Endothelial cell of umbilical vein (primary cell): ENCODE measurements around the gene UFSP2. TPM values are rescaled to one million over a fixed set of nuclear protein-coding genes. Genes with fewer than 3 reads are reported as not detected.

Experiments
- BruUV-seq: library from RNA; stranded (reverse); fragments of 400-500 nt; replicated peaks from 2 replicates; lab custom pipeline; 2021; lab: Mats Ljungman, UMichigan
- CTCF ChIA-PET: fragments of 300-600, 350-600 bp; sonication (Branson Sonifier 250); formaldehyde crosslinking; loops from one replicate; lab custom pipeline; 2021; ENCODE audit warnings: antibody characterized with exemption, inconsistent platforms; lab: Charles Lee
- POLR2A ChIA-PET: fragments of 300-600, 350-600 bp; sonication (Branson Sonifier 250); formaldehyde crosslinking; loops from one replicate; lab custom pipeline; 2021; ENCODE audit warnings: antibody characterized with exemption, inconsistent platforms; lab: Charles Lee
- DNase-seq: peaks from one replicate; pipeline ENCODE4 v3.0.0-alpha.2; 2011; ENCODE audit warnings: low read depth, low spot score
- FAIRE-seq: peaks from 2 replicates; lab custom pipeline; 2011; peaks lifted over from hg19 to GRCh38; lab: Jason Lieb, UNC
- H2AFZ ChIP-seq: 2 replicates; pipeline ENCODE4 v1.6.0; 2012; ENCODE audit warnings: low read depth, low read length, control low read depth, inconsistent platforms
- H3K27ac ChIP-seq: 2 replicates; pipeline ENCODE4 v1.5.1; 2011; ENCODE audit warnings: low read depth, mild to moderate bottlenecking, control low read depth, low read length, moderate library complexity; ENCODE audit not compliant: insufficient read depth
- H3K27me3 ChIP-seq, 2 experiments: 2 replicates each; pipeline versions ENCODE4 v1.6.0 to v1.6.1; 2011; ENCODE audit warnings: low read length in 2 of 2, mixed read lengths in 1 of 2; ENCODE audit not compliant: control insufficient read depth in 2 of 2, insufficient read depth in 2 of 2
- H3K36me3 ChIP-seq, 2 experiments: 2 replicates in 1 of 2; 3 replicates in 1 of 2; pipeline ENCODE4 v1.5.1; 2011; ENCODE audit warnings: low read length in 2 of 2, mild to moderate bottlenecking in 1 of 2, moderate library complexity in 1 of 2; ENCODE audit not compliant: control insufficient read depth in 2 of 2, insufficient read depth in 2 of 2; ENCODE audit errors: extremely low read depth in 1 of 2
- H3K4me1 ChIP-seq: 3 replicates; pipeline ENCODE4 v1.5.1; 2011; ENCODE audit warnings: mild to moderate bottlenecking, low read length; ENCODE audit not compliant: control insufficient read depth, insufficient read depth; ENCODE audit errors: extremely low read depth
- H3K4me2 ChIP-seq: 2 replicates; pipeline ENCODE4 v1.6.1; 2011; ENCODE audit warnings: low read length, control low read depth, mixed read lengths; ENCODE audit not compliant: insufficient read depth
- H3K4me3 ChIP-seq, 3 experiments: fragments of 200-600 bp in 1 of 3; sonication (generic), shearing (Covaris generic) in 1 of 3; replicated peaks in 1 of 3; 2 replicates each; pipeline ENCODE4 v1.5.1; 2011 to 2016; ENCODE audit warnings: control low read depth in 3 of 3, low read length in 3 of 3, mild to moderate bottlenecking in 2 of 3, inconsistent platforms in 1 of 3, low read depth in 1 of 3, moderate library complexity in 1 of 3; ENCODE audit not compliant: insufficient read depth in 1 of 3
- H3K79me2 ChIP-seq: 2 replicates; pipeline ENCODE4 v1.6.0; 2012; ENCODE audit warnings: low read length, inconsistent platforms; ENCODE audit not compliant: control insufficient read depth, insufficient read depth
- H3K9ac ChIP-seq: replicated peaks from 2 replicates; pipeline ENCODE3; 2011; ENCODE audit warnings: low read length, control low read depth; ENCODE audit not compliant: insufficient read depth; ENCODE audit errors: extremely low read depth
- H3K9me1 ChIP-seq: replicated peaks from 3 replicates; pipeline ENCODE4 v1.6.0; 2011; ENCODE audit warnings: mild to moderate bottlenecking, low read length; ENCODE audit not compliant: control insufficient read depth, insufficient read depth; ENCODE audit errors: extremely low read depth
- H3K9me3 ChIP-seq: replicated peaks from 2 replicates; pipeline ENCODE4 v1.5.1; 2012; ENCODE audit warnings: low read length, inconsistent platforms; ENCODE audit not compliant: control insufficient read depth, insufficient read depth
- H4K20me1 ChIP-seq: replicated peaks from 2 replicates; pipeline ENCODE3; 2011; ENCODE audit warnings: mild to moderate bottlenecking, low read length; ENCODE audit not compliant: control insufficient read depth, insufficient read depth; ENCODE audit errors: extremely low read depth
- EZH2 ChIP-seq: IDR thresholded peaks from 2 replicates; pipeline ENCODE4 v1.6.1; 2012; ENCODE audit warnings: borderline replicate concordance, low read depth, mild to moderate bottlenecking, moderate library complexity, low read length, inconsistent platforms; ENCODE audit not compliant: severe bottlenecking
- FOS ChIP-seq: IDR thresholded peaks from 2 replicates; pipeline ENCODE4 v1.6.1; 2011; ENCODE audit warnings: mild to moderate bottlenecking, low read length, moderate library complexity, borderline replicate concordance; ENCODE audit not compliant: insufficient read depth
- GATA2 ChIP-seq: IDR thresholded peaks from 2 replicates; pipeline ENCODE4 v1.7.0; 2011; ENCODE audit warnings: low read depth, mild to moderate bottlenecking, moderate library complexity, mixed read lengths, low read length; ENCODE audit not compliant: insufficient read length, insufficient read depth
- JUN ChIP-seq: IDR thresholded peaks from 2 replicates; pipeline ENCODE4 v1.6.1; 2011; ENCODE audit warnings: borderline replicate concordance, low read depth; ENCODE audit not compliant: insufficient read length, insufficient read depth
- MYC ChIP-seq: IDR thresholded peaks from one replicate; pipeline ENCODE4 v1.6.1; 2011; ENCODE audit warnings: mild to moderate bottlenecking, low read depth, low read length
- POLR2A ChIP-seq: IDR thresholded peaks from 2 replicates; pipeline ENCODE4 v1.6.1; 2012; ENCODE audit warnings: low read depth, mild to moderate bottlenecking, control low read depth, low read length
- POLR2AphosphoS5 ChIP-seq: IDR thresholded peaks from 2 replicates; pipeline ENCODE4 v1.6.1; 2012; ENCODE audit warnings: low read depth, mild to moderate bottlenecking, control low read depth, low read length, moderate library complexity; ENCODE audit not compliant: insufficient read depth
- dilution Hi-C: fragments of 300-500 bp; cut with MboI; formaldehyde crosslinking; loops from one replicate; pipeline ENCODE4 v1.15.0; 2019; ENCODE audit warnings: low sequenced_read_pairs; ENCODE audit not compliant: extremely low pct_ligation_motif_present
- intact Hi-C: fragments of 100-400 bp; cut with micrococcal nuclease; formaldehyde crosslinking; loops from one replicate; pipeline ENCODE4 v1.10.0; 2022
- polyA plus RNA-seq, 4 experiments: library from polyadenylated mRNA; depleted of rRNA in 3 of 4; stranded (reverse) in 3 of 4; unstranded in 1 of 4; fragments of >200 nt; gene quantifications; 2 replicates each; pipeline versions ENCODE4 v1.2.1 to v1.2.3, GENCODE V29; 2011 to 2012; ENCODE audit warnings: missing spikeins in 1 of 4
- total RNA-seq: library from RNA; stranded (reverse); gene quantifications from 2 replicates; pipeline ENCODE4 v1.2.3, GENCODE V29; 2021
- TF ChIP-seq, protein P1 (sequence below), 2 donors: IDR thresholded peaks; 1 replicate in 1 of 2; 2 replicates in 1 of 2; pipeline ENCODE4 v1.5.1; 2011; ENCODE audit warnings: low read length in 2 of 2, mild to moderate bottlenecking in 2 of 2, moderate library complexity in 2 of 2, control low read depth in 1 of 2, inconsistent platforms in 1 of 2, low read depth in 1 of 2; ENCODE audit not compliant: insufficient read depth in 1 of 2; ENCODE audit errors: extremely low read depth in 1 of 2
- TF ChIP-seq, protein P2 (sequence below): IDR thresholded peaks from 2 replicates; pipeline ENCODE4 v1.6.1; 2011; ENCODE audit not compliant: insufficient read depth, insufficient read length

UFSP2 gene
- total and polyA plus RNA-seq, 2 donors (not counting 3 experiments of a cell fraction or from before 2014, with no cell fraction given), result 25.2 to 26.7 TPM

DNA sequence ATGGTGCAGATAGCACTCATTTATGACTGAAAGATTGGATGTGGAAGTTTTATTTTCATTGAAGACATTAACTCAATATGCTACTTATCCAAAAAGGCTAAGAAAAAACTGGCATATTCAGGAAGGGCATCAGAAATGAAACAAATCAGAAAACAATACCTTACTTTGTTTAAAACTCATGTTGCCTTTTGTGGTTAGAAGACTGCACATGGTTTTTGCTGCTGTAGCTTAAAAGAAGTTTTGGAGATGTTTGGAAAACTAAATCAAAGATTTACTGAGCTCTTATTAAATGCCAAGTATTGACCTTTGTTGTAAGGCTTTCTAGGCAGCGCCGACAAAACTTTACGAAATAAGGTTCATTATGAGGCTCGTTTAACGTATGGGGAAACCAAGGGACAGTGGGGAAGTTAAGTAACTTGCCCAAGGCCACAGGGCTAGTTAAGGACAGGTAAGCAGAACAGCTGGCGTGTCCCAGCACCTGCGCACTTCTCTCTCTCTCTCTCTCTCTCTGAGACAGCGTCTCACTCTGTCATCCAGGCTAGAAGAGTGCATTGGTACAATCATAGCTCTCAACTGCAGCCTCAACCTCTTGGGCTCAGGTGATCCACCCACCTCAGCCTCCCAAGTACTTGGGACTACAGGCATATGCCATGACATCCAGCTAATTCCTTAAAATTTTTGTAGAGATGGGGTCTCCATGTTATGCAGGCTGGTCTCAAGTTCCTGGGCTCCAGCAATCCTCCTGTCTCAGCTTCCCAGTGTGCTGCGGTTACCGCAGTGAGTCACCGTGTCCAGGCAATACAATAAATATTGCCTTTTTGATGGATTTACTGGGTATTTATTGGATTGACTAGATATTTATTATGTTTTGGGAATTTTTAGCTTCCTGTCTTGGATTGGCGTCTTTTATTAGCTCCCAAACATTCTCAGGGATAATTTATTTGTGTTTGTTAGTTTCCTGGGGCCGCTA is 46.2 kb downstream of the UFSP2 start:
- DNase-seq, result no peak
- H4K20me1 ChIP-seq, result no peaks in the 10 kb centered on the region
- H3K36me3 ChIP-seq, result peaks cover 0 to 3% of the 10 kb centered on the region in 2 experiments
- TF ChIP-seq FOS (no peak), GATA2 (no peak), POLR2AphosphoS5 (no peak), POLR2A (no peak), MYC (no peak), EZH2 (no peak), JUN (no peak)
- TF ChIP-seq, protein P1, sequence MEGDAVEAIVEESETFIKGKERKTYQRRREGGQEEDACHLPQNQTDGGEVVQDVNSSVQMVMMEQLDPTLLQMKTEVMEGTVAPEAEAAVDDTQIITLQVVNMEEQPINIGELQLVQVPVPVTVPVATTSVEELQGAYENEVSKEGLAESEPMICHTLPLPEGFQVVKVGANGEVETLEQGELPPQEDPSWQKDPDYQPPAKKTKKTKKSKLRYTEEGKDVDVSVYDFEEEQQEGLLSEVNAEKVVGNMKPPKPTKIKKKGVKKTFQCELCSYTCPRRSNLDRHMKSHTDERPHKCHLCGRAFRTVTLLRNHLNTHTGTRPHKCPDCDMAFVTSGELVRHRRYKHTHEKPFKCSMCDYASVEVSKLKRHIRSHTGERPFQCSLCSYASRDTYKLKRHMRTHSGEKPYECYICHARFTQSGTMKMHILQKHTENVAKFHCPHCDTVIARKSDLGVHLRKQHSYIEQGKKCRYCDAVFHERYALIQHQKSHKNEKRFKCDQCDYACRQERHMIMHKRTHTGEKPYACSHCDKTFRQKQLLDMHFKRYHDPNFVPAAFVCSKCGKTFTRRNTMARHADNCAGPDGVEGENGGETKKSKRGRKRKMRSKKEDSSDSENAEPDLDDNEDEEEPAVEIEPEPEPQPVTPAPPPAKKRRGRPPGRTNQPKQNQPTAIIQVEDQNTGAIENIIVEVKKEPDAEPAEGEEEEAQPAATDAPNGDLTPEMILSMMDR (IDR thresholded peaks at IDR 0.05; ENCODE audit: extremely low read depth in 1 of 2, insufficient read depth in 1 of 2, low read depth in 1 of 2, low read length in 2 of 2), result no peak
- TF ChIP-seq, protein P2, sequence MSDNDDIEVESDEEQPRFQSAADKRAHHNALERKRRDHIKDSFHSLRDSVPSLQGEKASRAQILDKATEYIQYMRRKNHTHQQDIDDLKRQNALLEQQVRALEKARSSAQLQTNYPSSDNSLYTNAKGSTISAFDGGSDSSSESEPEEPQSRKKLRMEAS, result no peak
- no peak overlapping the region for H2AFZ ChIP-seq
- peaks cover 12% of the 10 kb centered on the region for H3K4me1 ChIP-seq
- BruUV-seq, result no TSS peak
- no peak overlapping the region for H3K9ac ChIP-seq
- ChIA-PET POLR2A (no interaction called here), CTCF (interaction anchor here (0.7 to 1.4 kb wide), 5 partner anchors 27 to 642 kb away, joined by 3 to 4 read pairs (median 3); no protein-coding TSS in a partner anchor)
- H3K4me2 ChIP-seq, result no peak overlapping the region
- H3K79me2 ChIP-seq, result no peaks in the 10 kb centered on the region
- no peaks in the 10 kb centered on the region for H3K9me1 ChIP-seq
- no peaks in the 10 kb centered on the region for H3K27me3 ChIP-seq
- H3K27ac ChIP-seq, result no peak overlapping the region
- no peak overlapping the region for H3K4me3 ChIP-seq
- dilution Hi-C loops (loop anchor here (25.0 kb wide), 1 partner anchor 92 kb away; no protein-coding TSS in a partner anchor), intact Hi-C loops (no loop called here)
- no peaks in the 10 kb centered on the region for H3K9me3 ChIP-seq
- no peak for FAIRE-seq
